Measurements from ENCODE around the gene CCL25.
"Not testable (repeated sequence)": the region's sequence is repeated elsewhere in the genome, so short reads cannot be mapped to it uniquely, and the experiment has no call there.

CCL25 gene

DNA sequence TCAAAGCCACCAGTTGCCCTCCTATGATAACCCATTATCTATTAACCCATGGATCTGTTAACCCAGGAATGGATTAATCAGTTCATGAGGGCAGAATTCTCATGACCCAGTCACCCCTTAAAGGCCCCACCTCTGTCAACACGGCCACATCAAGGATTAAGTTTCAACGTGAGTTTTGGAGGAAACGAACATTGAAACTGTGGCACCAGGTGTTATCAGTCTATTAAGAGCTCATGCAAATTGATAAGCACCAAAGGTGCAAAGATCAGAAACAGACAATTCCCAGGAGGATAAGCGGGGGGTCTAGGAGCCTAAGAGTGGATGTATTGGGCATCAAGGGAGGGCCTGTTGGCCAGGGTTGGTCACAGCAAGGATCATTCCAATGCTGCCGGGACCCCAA, 27.2 kb upstream of the CCL25 start:
- Histone ChIP-seq H3K79me2 (ENCODE audit: control insufficient read depth, low read length) (no peaks in the 10 kb centered on the region), H3K9me3 (ENCODE audit: control insufficient read depth, insufficient read depth, low read length) (no peaks in the 10 kb centered on the region), H4K20me1 (ENCODE audit: control insufficient read depth, insufficient read depth, low read depth, low read length) (no peaks in the 10 kb centered on the region), H3F3A (ENCODE audit: control insufficient read depth, insufficient read depth) (no peaks in the 10 kb centered on the region), H3K36me3 (ENCODE audit: control insufficient read depth, low read length) (no peaks in the 10 kb centered on the region), H3K4me3 (ENCODE audit: low read length) (no peak overlapping the region), H3K27ac (ENCODE audit: low read depth, low read length) (no peak overlapping the region), H3K27me3 (ENCODE audit: control insufficient read depth, low read length) (no peaks in the 10 kb centered on the region), H3K4me1 (ENCODE audit: control insufficient read depth, low read length) (no peaks in the 10 kb centered on the region), H3K9me2 (replicated peaks; ENCODE audit: control insufficient read depth, low read length) (no peaks in the 10 kb centered on the region), H3K4me2 (ENCODE audit: low read length) (no peak overlapping the region)
- no peak for TF ChIP-seq EZH2phosphoT487 (IDR thresholded peaks at IDR 0.05; ENCODE audit: borderline replicate concordance, low read length)
- TF ChIP-seq, protein P1, sequence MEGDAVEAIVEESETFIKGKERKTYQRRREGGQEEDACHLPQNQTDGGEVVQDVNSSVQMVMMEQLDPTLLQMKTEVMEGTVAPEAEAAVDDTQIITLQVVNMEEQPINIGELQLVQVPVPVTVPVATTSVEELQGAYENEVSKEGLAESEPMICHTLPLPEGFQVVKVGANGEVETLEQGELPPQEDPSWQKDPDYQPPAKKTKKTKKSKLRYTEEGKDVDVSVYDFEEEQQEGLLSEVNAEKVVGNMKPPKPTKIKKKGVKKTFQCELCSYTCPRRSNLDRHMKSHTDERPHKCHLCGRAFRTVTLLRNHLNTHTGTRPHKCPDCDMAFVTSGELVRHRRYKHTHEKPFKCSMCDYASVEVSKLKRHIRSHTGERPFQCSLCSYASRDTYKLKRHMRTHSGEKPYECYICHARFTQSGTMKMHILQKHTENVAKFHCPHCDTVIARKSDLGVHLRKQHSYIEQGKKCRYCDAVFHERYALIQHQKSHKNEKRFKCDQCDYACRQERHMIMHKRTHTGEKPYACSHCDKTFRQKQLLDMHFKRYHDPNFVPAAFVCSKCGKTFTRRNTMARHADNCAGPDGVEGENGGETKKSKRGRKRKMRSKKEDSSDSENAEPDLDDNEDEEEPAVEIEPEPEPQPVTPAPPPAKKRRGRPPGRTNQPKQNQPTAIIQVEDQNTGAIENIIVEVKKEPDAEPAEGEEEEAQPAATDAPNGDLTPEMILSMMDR (IDR thresholded peaks at IDR 0.05; ENCODE audit: low read depth, low read length, poor library complexity, severe bottlenecking), result no peak

DNA sequence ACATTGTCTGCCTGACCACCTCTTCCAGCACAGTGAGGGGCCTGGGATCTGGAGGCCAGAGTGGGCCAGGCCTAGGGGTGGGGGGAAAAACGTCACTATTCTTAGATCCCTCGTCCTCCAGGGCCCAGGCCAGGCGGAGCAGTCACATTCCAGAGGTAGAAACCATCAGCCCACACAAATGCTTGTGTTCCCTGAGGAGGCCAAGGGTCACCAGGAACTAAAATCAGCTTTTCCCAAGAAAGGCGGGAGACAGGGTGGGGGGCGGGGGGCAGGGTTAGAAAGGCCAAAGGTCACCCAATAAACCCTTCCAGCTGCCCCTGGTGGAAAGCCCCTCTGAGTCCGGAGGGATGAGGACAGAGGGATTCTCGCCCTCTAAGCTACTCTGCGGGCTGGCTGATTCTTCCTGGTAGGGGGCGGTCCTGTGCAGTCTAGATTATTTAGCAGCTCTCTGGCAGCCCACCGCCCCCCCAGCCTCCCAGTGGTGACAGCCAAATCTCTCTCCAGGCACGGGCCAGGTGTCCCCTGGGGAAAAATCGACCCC, 23.5 kb upstream of the CCL25 start:
- Histone ChIP-seq H3K36me3 (ENCODE audit: control insufficient read depth, low read length) (no peaks in the 10 kb centered on the region), H4K20me1 (ENCODE audit: control insufficient read depth, insufficient read depth, low read depth, low read length) (no peaks in the 10 kb centered on the region), H3F3A (ENCODE audit: control insufficient read depth, insufficient read depth) (no peaks in the 10 kb centered on the region), H3K9me3 (ENCODE audit: control insufficient read depth, insufficient read depth, low read length) (no peaks in the 10 kb centered on the region), H3K4me3 (ENCODE audit: low read length) (no peak overlapping the region), H3K27me3 (ENCODE audit: control insufficient read depth, low read length) (no peaks in the 10 kb centered on the region; the same call in 1 of the 2 replicates), H3K9me2 (replicated peaks; ENCODE audit: control insufficient read depth, low read length) (no peaks in the 10 kb centered on the region), H3K27ac (ENCODE audit: low read depth, low read length) (no peak overlapping the region), H3K79me2 (ENCODE audit: control insufficient read depth, low read length) (no peaks in the 10 kb centered on the region), H3K4me2 (ENCODE audit: low read length) (no peak overlapping the region), H3K4me1 (ENCODE audit: control insufficient read depth, low read length) (no peaks in the 10 kb centered on the region)
- TF ChIP-seq, protein P1 (IDR thresholded peaks at IDR 0.05; ENCODE audit: low read depth, low read length, poor library complexity, severe bottlenecking), result no peak
- no peak for TF ChIP-seq EZH2phosphoT487 (IDR thresholded peaks at IDR 0.05; ENCODE audit: borderline replicate concordance, low read length)

DNA sequence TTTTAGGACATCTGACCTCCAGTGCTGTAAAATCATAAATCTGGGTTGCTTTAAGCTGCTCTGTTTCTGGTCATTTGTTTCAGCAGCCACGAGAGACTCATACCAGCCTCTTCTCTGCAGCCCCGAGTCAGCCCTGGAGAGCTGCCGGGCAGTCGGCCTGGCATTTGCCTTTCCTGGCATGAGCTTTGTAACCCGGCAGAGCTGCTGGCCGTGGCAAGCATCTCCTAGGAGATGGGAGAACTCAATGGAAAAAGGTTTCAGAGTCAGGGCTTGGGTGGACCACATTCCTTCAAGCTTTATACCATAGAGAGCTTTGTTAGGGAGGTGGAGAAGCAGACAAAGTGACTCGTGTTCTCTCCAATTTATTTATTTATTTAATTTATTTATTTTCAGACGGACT, 21.6 kb upstream of the CCL25 start:
- Histone ChIP-seq H3K27ac (ENCODE audit: low read depth, low read length) (no peak overlapping the region), H3K36me3 (ENCODE audit: control insufficient read depth, low read length) (no peaks in the 10 kb centered on the region), H3K27me3 (ENCODE audit: control insufficient read depth, low read length) (no peaks in the 10 kb centered on the region; the same call in 1 of the 2 replicates), H3K9me2 (replicated peaks; ENCODE audit: control insufficient read depth, low read length) (no peaks in the 10 kb centered on the region), H3K9me3 (ENCODE audit: control insufficient read depth, insufficient read depth, low read length) (no peaks in the 10 kb centered on the region), H3K4me3 (ENCODE audit: low read length) (no peak overlapping the region), H4K20me1 (ENCODE audit: control insufficient read depth, insufficient read depth, low read depth, low read length) (no peaks in the 10 kb centered on the region), H3F3A (ENCODE audit: control insufficient read depth, insufficient read depth) (no peaks in the 10 kb centered on the region), H3K79me2 (ENCODE audit: control insufficient read depth, low read length) (no peaks in the 10 kb centered on the region), H3K4me1 (ENCODE audit: control insufficient read depth, low read length) (no peaks in the 10 kb centered on the region), H3K4me2 (ENCODE audit: low read length) (no peak overlapping the region)
- no peak for TF ChIP-seq EZH2phosphoT487 (IDR thresholded peaks at IDR 0.05; ENCODE audit: borderline replicate concordance, low read length)
- TF ChIP-seq, protein P1 (IDR thresholded peaks at IDR 0.05; ENCODE audit: low read depth, low read length, poor library complexity, severe bottlenecking), result no peak

DNA sequence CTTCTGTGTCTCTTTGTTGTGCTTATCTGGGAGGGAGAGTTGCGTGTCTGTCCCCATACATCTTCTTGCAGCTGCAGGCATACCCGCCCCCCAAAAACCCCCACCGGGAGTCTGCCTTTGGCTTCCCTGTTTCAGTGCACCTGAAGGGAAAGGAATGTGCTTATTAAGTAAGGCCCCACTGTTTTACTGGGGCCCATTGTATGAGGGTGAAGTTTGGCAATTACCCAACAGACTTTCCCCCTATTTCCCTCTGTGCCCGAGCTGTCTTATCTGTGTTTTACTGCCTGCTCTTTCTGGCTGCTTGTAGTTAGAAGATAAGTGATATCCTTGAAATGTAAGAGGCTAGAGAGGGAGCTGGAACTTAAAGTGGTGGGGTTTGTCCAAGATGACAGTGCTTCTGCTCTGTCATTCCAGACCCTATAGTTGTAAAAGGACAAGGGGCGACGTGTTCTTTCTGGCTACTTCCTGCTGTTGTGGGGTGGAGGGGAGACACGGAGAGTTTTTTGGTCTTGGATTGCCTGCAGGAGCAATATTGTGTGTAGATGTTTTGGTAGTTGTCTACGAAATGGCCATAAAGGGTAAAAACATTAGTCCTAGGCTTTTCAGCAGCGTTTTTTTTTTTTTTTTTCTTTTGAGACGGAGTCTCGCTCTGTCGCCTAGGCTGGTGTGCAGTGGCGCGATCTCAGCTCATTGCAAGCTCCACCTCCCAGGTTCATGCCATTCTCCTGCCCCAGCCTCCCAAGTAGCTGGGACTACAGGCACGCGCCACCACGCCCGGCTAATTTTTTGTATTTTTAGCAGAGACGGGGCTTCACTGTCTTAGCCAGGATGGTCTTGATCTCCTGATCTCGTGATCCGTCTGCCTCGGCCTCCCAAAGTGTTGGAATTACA, 19.0 kb upstream of the CCL25 start:
- not testable (repeated sequence) for H3K79me2 ChIP-seq (ENCODE audit: control insufficient read depth, low read length); H3K4me3 ChIP-seq (ENCODE audit: low read length); H3K36me3 ChIP-seq (ENCODE audit: control insufficient read depth, low read length); H4K20me1 ChIP-seq (ENCODE audit: control insufficient read depth, insufficient read depth, low read depth, low read length); H3K9me3 ChIP-seq (ENCODE audit: control insufficient read depth, insufficient read depth, low read length); H3K4me2 ChIP-seq (ENCODE audit: low read length); H3K4me1 ChIP-seq (ENCODE audit: control insufficient read depth, low read length); H3K27me3 ChIP-seq (ENCODE audit: control insufficient read depth, low read length); H3K9me2 ChIP-seq (replicated peaks; ENCODE audit: control insufficient read depth, low read length); H3F3A ChIP-seq (ENCODE audit: control insufficient read depth, insufficient read depth); H3K27ac ChIP-seq (ENCODE audit: low read depth, low read length)
